ENCODE measurements around the gene ZSCAN25. TPM values are rescaled to one million over a fixed set of nuclear protein-coding genes. Genes with fewer than 3 reads are reported as not detected.

ZSCAN25 gene
- total and polyA plus RNA-seq, 2 of the 13 experiments (the other 11 are each of a cell fraction or from before 2014, with no cell fraction given) = 12.1 to 16.8 TPM

DNA sequence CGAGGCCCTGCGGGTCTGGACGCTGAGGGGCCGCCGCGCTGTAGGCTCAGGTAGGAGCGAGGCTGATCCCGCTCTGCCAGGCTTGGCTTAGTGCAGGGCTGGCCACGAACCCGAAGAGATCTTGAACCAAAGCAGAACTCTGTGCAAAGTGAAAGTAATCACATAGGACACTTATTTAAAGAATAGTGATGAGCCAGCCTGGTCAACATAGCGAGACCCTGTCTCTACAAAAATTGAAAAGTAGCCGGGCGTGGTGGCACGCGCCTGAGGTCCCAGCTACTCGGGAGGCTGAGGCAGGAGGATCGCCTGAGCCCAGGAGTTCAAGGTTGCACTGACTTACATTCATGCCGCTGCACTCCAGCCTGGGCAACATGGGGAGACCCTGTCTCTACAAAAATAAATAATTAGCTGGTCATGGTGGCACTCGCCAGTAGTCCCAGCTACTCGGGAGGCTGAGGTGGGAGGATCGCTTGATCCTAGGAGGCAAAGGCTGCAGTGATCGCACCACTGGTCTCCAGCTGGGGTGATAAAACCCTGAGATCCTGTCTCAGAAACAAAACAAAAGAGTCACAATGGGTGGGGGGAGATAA, 541 bp downstream of the ZSCAN25 start:
- no peaks in the 10 kb centered on the region for H4K20me1 ChIP-seq (ENCODE audit: insufficient read depth, low read length)
- no peak overlapping the region for H2AFZ ChIP-seq (ENCODE audit: low read length)
- in situ Hi-C loops (cut with HindIII; ENCODE audit: extremely low pct_ligation_motif_present, low pct_unique_long_range_greater_than_20kb) = no loop called here
- H3K27ac ChIP-seq (ENCODE audit: extremely low read length, insufficient read depth, low read length) = peak overlapping the region; percentile 96
- WGBS (ENCODE audit: low lambda C conversion rate) = 11% methylated on average over 17 of the region's 22 CpGs
- peak overlapping the region; percentile 93 to 98 (median 96) for H3K4me3 ChIP-seq (replicated peaks in 1 of 3; ENCODE audit: insufficient read depth in 1 of 3, low read depth in 2 of 3, low read length in 3 of 3)
- peak overlapping the region; percentile 99 for H3K9ac ChIP-seq (ENCODE audit: insufficient read depth, low read depth, low read length)
- peaks cover 25% of the 10 kb centered on the region for H3K4me1 ChIP-seq (ENCODE audit: insufficient read depth, low read length)
- H3K36me3 ChIP-seq (replicated peaks in 1 of 2; ENCODE audit: control insufficient read depth in 1 of 2, insufficient read depth in 2 of 2, low read length in 2 of 2) = peaks cover 20 to 38% of the 10 kb centered on the region in 2 experiments
- FAIRE-seq (no peak), ATAC-seq (no peak), DNase-seq (ENCODE audit: low spot score) (no peak)
- H3K79me2 ChIP-seq (ENCODE audit: insufficient read depth, low read length) = peaks cover 27% of the 10 kb centered on the region
- H3K4me2 ChIP-seq (ENCODE audit: low read depth, low read length) = peak overlapping the region; percentile 97
- ChIA-PET CTCF (ENCODE audit: low intra/inter-chr PET ratio, low total read pairs) (no interaction called here), POLR2A (interaction anchor here (1.2 to 2.9 kb wide), 14 partner anchors 14 to 359 kb away, joined by 3 to 23 read pairs (median 6); partner anchors contain the start of genes ATP5MF, AZGP1, TRIM4 and ZKSCAN5)
- intact Hi-C loops (cut with micrococcal nuclease; ENCODE audit: unreplicated experiment) = loop anchor here (2.0 kb wide), 1 partner anchor 58 kb away; the partner anchor contains the start of gene ZNF655
- TSS peak; percentile 57 for BruUV-seq (replicated peaks)
- no peaks in the 10 kb centered on the region for H3K9me3 ChIP-seq (ENCODE audit: low read length)
- no peaks in the 10 kb centered on the region; a peak in 1 of 5 replicates for H3K27me3 ChIP-seq (ENCODE audit: control insufficient read depth in 1 of 2, insufficient read depth in 2 of 2, low read length in 2 of 2)
- TF ChIP-seq, protein P1, sequence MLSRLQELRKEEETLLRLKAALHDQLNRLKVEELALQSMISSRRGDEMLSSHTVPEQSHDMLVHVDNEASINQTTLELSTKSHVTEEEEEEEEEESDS (CRISPR knock-in tag; IDR thresholded peaks at IDR 0.05; ENCODE audit: borderline replicate concordance) = no peak
- TF ChIP-seq SNAI1 (CRISPR knock-in tag; IDR thresholded peaks at IDR 0.05; ENCODE audit: borderline replicate concordance) (0 out of 2 replicates have a peak, but pooled peaks have one; percentile 35), NCOA5 (CRISPR knock-in tag; IDR thresholded peaks at IDR 0.05) (no peak), AGO2 (optimal IDR thresholded peaks at IDR 0.05; ENCODE audit: low read depth, low read length) (peak; percentile 13), GABPB1 (CRISPR knock-in tag; IDR thresholded peaks at IDR 0.05) (peak; percentile 8; the same call in 1 of the 2 replicates), ZNF670 (CRISPR knock-in tag; IDR thresholded peaks at IDR 0.05; ENCODE audit: borderline replicate concordance) (peak; percentile 74; the same call in 1 of the 2 replicates), SRY (CRISPR knock-in tag; IDR thresholded peaks at IDR 0.05) (0 out of 2 replicates have a peak, but pooled peaks have one; percentile 6), NRL (CRISPR knock-in tag; IDR thresholded peaks at IDR 0.05; ENCODE audit: borderline replicate concordance) (0 out of 2 replicates have a peak, but pooled peaks have one; percentile 15), REXO4 (CRISPR knock-in tag; IDR thresholded peaks at IDR 0.05; ENCODE audit: borderline replicate concordance) (0 out of 2 replicates have a peak, but pooled peaks have one; percentile 5), ZFY (CRISPR knock-in tag; IDR thresholded peaks at IDR 0.05) (peak; percentile 17), ASH2L (IDR thresholded peaks at IDR 0.05; ENCODE audit: insufficient read length, low read depth, low read length) (peak; percentile 46)
- TF ChIP-seq, protein P2, sequence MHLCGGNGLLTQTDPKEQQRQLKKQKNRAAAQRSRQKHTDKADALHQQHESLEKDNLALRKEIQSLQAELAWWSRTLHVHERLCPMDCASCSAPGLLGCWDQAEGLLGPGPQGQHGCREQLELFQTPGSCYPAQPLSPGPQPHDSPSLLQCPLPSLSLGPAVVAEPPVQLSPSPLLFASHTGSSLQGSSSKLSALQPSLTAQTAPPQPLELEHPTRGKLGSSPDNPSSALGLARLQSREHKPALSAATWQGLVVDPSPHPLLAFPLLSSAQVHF (CRISPR knock-in tag; IDR thresholded peaks at IDR 0.05) = no peak
- TF ChIP-seq, protein P3, sequence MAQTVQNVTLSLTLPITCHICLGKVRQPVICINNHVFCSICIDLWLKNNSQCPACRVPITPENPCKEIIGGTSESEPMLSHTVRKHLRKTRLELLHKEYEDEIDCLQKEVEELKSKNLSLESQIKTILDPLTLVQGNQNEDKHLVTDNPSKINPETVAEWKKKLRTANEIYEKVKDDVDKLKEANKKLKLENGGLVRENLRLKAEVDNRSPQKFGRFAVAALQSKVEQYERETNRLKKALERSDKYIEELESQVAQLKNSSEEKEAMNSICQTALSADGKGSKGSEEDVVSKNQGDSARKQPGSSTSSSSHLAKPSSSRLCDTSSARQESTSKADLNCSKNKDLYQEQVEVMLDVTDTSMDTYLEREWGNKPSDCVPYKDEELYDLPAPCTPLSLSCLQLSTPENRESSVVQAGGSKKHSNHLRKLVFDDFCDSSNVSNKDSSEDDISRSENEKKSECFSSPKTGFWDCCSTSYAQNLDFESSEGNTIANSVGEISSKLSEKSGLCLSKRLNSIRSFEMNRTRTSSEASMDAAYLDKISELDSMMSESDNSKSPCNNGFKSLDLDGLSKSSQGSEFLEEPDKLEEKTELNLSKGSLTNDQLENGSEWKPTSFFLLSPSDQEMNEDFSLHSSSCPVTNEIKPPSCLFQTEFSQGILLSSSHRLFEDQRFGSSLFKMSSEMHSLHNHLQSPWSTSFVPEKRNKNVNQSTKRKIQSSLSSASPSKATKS (CRISPR knock-in tag; IDR thresholded peaks at IDR 0.05) = peak; percentile 61; the same call in 1 of the 2 replicates
- TF ChIP-seq, protein P4, sequence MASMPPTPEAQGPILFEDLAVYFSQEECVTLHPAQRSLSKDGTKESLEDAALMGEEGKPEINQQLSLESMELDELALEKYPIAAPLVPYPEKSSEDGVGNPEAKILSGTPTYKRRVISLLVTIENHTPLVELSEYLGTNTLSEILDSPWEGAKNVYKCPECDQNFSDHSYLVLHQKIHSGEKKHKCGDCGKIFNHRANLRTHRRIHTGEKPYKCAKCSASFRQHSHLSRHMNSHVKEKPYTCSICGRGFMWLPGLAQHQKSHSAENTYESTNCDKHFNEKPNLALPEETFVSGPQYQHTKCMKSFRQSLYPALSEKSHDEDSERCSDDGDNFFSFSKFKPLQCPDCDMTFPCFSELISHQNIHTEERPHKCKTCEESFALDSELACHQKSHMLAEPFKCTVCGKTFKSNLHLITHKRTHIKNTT (CRISPR knock-in tag; IDR thresholded peaks at IDR 0.05) = no peak
- TF ChIP-seq, protein P5, sequence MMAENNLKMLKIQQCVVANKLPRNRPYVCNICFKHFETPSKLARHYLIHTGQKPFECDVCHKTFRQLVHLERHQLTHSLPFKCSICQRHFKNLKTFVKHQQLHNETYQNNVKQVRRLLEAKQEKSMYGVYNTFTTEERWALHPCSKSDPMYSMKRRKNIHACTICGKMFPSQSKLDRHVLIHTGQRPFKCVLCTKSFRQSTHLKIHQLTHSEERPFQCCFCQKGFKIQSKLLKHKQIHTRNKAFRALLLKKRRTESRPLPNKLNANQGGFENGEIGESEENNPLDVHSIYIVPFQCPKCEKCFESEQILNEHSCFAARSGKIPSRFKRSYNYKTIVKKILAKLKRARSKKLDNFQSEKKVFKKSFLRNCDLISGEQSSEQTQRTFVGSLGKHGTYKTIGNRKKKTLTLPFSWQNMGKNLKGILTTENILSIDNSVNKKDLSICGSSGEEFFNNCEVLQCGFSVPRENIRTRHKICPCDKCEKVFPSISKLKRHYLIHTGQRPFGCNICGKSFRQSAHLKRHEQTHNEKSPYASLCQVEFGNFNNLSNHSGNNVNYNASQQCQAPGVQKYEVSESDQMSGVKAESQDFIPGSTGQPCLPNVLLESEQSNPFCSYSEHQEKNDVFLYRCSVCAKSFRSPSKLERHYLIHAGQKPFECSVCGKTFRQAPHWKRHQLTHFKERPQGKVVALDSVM (CRISPR knock-in tag; IDR thresholded peaks at IDR 0.05) = peak; percentile 90

Data from HepG2 (cell line).